GM04504 (cell line): ENCODE results near the gene INPP5A.

Experiments used
- DNase-seq: peaks from one replicate; pipeline ENCODE4 v3.0.0-alpha.2; 2012; ENCODE audit warnings: low read depth

INPP5A gene

GRCh38 chr10:132745511-132745910, 207.9 kb downstream of the INPP5A start:
- no peak for DNase-seq

GRCh38 chr10:132745971-132746370, 208.4 kb downstream of the INPP5A start:
- no peak for DNase-seq

GRCh38 chr10:132746386-132746785, 208.8 kb downstream of the INPP5A start:
- DNase-seq = no peak

- no peak for DNase-seq
Measured at GRCh38 chr10:132746801-132747625, 209.4 kb downstream of the INPP5A start.

- no peak for DNase-seq
Measured at GRCh38 chr10:132748135-132748534, 210.5 kb downstream of the INPP5A start.

GRCh38 chr10:132748545-132749370, 211.2 kb downstream of the INPP5A start:
- no peak for DNase-seq

GRCh38 chr10:132749371-132749795, 211.8 kb downstream of the INPP5A start:
- DNase-seq = no peak

GRCh38 chr10:132750936-132751335, 213.3 kb downstream of the INPP5A start:
- no peak for DNase-seq

- no peak for DNase-seq
Measured at GRCh38 chr10:132752378-132752777, 214.8 kb downstream of the INPP5A start.

- DNase-seq = no peak
Measured at GRCh38 chr10:132752961-132753360, 215.4 kb downstream of the INPP5A start.

GRCh38 chr10:132753596-132753995, 216.0 kb downstream of the INPP5A start:
- no peak for DNase-seq

GRCh38 chr10:132754071-132754470, 216.5 kb downstream of the INPP5A start:
- no peak for DNase-seq

GRCh38 chr10:132755166-132755711, 217.7 kb downstream of the INPP5A start:
- no peak for DNase-seq

GRCh38 chr10:132756591-132756990, 219.0 kb downstream of the INPP5A start:
- no peak for DNase-seq

- DNase-seq = no peak
Measured at GRCh38 chr10:132757171-132757570, 219.6 kb downstream of the INPP5A start.

GRCh38 chr10:132758865-132759264, 221.3 kb downstream of the INPP5A start:
- DNase-seq = no peak

- no peak for DNase-seq
Measured at GRCh38 chr10:132761395-132762060, 223.9 kb downstream of the INPP5A start.

GRCh38 chr10:132762267-132762666, 224.7 kb downstream of the INPP5A start:
- DNase-seq = no peak

- DNase-seq = no peak
Measured at GRCh38 chr10:132763545-132763944, 226.0 kb downstream of the INPP5A start.

GRCh38 chr10:132764108-132764507, 226.5 kb downstream of the INPP5A start:
- no peak for DNase-seq

GRCh38 chr10:132765435-132765834, 227.8 kb downstream of the INPP5A start:
- no peak for DNase-seq

- no peak for DNase-seq
Measured at GRCh38 chr10:132766291-132766690, 228.7 kb downstream of the INPP5A start.
